NCI-H82 treated with DMSO at 0.1 percent for 48 hours (cell line): ENCODE results near the gene EFNA3.

ENCODE experiments used
- DNase-seq: peaks from one replicate; lab custom pipeline; 2025; ENCODE audit not compliant: unreplicated experiment; lab: John Stamatoyannopoulos, UW

The EFNA3 gene

GRCh38 chr1:155083052-155083541, 4.5 kb downstream of the EFNA3 start:
- DNase-seq: no peak

DNA sequence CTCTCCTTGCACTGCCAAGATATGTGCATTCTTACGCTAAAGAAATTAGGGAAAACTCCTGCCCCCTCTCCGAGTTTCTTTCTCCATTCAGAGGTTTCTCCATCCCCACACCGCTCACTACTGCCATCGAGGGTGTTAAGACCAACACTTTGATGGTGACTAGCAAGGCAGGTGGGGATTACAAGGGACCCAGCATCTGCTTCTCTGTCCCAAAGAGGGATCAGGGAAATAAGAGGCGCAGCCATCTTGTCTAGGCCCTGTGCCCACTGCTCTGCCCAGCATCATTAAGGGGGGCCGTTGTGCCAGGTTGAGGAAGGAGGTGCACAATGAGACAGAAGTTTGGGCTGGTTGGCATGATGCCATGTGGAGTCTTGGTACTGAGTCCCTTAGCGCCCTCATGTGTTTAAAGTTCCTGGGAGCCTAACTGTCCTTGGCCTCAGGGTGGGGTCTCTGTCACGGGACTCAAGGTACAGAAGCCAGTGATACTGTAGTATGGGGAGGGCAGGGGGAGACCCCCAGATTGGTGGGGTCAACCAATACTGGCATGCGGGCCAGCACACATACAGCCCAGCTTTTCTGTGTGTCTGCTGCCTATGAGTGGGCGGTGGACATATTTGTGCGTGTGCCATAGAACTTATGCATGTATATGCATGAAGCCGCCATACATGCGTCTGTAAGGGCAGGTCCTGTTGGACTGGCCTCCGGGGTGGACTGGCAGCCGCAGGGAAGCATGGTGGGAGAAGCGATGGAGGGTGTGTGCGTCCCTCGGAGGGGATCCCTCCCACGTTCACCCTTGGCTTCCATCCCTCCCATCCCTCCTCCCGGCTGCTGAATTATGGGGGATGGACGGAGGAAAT, 5.5 kb downstream of the EFNA3 start:
- no peak for DNase-seq

GRCh38 chr1:155084722-155085503, 6.3 kb downstream of the EFNA3 start:
- peak; percentile 97 for DNase-seq

DNA sequence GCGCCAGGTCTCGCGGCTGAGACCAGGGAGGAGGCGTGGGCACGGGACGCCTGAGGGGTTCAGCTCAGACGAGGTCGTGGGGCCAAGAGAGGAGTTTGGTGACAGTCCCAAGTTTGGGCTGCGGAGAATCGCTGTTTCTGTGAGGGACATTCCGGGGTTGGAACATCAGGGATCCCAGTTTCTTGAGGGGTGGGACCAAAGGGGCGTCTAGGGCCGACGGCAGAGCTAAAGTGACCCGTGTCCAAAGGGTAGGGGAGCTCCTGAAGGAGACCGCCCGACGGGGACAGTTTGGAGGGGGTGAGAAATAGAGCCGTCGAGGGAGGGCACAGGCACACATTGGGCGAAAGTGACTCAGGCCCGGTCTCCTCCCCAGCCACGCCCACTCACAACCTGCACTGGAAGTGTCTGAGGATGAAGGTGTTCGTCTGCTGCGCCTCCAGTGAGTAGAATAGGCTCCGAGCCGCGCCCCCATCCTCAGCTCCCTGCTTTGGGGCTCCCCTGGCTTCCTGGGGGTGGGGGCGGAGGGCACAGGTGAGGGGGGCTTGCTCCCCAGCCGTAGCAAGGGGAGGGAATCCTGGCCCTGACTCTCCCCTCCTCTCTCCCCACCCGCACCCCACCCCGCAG, 7.0 kb downstream of the EFNA3 start:
- no peak for DNase-seq

DNA sequence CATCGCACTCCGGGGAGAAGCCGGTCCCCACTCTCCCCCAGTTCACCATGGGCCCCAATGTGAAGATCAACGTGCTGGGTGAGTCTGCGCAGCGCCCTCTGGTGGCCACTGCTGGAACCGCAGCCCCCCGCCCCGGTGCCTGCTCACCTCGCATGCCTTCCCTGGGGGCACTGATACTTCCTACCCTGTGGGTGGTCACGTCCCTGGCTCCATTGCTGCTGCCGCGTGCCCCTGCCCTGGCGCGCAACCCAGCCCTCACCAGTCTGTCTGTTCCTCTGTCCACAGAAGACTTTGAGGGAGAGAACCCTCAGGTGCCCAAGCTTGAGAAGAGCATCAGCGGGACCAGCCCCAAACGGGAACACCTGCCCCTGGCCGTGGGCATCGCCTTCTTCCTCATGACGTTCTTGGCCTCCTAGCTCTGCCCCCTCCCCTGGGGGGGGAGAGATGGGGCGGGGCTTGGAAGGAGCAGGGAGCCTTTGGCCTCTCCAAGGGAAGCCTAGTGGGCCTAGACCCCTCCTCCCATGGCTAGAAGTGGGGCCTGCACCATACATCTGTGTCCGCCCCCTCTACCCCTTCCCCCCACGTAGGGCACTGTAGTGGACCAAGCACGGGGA, 7.6 kb downstream of the EFNA3 start:
- no peak for DNase-seq

DNA sequence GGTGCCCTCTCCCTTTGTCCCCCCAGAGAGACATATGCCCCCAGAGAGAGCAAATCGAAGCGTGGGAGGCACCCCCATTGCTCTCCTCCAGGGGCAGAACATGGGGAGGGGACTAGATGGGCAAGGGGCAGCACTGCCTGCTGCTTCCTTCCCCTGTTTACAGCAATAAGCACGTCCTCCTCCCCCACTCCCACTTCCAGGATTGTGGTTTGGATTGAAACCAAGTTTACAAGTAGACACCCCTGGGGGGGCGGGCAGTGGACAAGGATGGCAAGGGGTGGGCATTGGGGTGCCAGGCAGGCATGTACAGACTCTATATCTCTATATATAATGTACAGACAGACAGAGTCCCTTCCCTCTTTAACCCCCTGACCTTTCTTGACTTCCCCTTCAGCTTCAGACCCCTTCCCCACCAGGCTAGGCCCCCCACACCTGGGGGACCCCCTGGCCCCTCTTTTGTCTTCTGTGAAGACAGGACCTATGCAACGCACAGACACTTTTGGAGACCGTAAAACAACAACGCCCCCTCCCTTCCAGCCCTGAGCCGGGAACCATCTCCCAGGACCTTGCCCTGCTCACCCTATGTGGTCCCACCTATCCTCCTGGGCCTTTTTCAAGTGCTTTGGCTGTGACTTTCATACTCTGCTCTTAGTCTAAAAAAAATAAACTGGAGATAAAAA, 8.4 kb downstream of the EFNA3 start:
- no peak for DNase-seq

DNA sequence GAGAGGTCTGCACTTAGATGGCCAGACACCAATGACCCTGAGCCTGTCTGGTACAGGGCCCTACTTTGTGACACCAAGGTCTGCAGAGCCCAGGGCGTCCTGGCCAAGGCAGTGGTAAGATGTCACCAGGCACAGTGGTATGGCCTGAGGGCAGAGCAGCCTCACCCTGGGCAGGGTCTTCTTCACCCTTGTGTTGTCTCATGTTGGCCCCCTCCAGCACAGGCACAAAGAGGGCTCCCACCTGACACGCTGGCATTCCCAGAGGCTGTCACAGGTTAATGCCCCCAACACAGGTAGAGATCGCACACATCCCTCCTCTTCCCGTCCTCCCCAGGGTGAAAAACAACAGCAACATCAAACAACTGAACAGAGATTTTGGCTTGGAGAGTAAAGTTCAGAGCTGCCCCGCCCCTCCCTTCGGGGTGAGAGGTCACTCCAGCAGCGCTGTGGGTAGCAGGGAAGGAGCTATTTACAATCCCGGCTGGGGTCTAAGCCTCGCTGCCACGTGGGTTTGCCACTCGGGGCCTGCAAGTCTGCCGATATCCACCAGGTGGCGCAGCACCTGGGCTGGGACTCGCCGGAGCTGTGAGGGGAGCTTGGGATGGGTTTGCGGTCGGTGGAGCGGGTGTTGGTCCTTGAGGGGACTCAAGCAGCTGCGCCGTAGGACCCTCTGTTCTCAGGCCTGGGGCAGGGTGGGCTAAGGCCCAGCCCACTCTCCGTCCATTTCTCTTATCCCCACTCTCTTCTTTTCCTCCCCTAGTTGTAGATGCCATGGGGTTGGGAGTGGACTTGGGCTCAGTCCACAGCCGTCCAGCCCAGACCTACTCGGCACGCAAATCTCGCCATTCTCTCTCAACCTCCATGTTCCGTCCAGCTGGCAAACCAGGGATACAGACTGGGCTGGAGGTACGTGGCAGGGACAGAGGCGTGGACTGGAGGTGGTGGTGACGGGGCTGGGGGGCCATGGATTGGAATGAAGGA, 12.7 kb downstream of the EFNA3 start:
- peak; percentile 83 for DNase-seq

GRCh38 chr1:155092131-155092530, 13.5 kb downstream of the EFNA3 start:
- DNase-seq: no peak

DNA sequence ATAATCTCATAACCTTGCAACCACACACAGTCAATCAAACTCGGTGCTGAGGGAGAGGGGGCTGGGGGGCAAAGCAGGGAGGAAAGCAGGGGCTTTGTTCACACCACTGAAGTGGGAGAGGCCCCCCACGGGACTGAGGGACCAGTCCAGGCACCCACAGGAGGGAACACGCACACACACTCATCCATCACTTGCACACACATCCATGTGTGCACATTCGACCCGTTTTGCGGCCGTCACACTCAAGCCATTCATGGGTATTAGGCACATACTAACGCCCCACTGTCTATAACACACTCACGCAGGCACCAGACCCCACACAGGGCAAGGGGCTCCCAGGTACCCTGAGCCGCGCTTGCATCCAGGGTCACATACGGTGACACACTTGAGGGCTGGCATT, 14.0 kb downstream of the EFNA3 start:
- DNase-seq: no peak

DNA sequence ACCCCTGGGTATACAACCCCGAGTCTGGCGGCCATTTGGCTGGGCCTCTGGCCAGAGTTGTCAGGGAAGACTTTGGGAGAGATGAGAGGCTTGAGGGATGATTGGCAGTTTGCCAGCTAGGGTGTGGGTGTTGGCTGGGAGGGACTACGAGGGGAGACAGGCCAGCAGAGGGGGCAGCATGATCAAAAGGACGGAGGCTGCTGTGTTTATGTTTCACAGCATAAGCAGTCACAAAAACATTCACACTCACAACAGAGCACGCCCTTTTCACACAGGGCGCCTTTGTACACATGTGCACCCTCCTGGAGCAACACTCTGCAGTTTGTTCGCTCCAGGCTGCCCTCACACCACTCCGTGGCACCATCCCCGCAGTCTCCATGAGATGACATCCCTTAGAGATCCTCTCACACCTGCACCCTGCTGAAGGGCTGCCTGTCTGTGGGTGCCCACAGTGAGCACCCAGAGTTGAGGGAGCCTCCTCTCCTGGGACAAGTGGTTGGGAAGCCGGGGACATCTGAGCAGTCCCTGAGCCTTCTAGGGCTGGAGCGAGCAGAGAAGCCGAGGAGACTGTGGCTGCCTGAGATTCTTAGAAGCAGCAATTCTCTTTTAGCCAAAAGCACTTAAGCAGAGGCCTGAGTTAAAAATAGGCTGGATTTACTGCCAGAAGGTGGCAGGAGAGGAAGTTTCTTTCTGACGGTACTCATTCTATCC, 15.4 kb downstream of the EFNA3 start:
- peak; percentile 84 for DNase-seq

DNA sequence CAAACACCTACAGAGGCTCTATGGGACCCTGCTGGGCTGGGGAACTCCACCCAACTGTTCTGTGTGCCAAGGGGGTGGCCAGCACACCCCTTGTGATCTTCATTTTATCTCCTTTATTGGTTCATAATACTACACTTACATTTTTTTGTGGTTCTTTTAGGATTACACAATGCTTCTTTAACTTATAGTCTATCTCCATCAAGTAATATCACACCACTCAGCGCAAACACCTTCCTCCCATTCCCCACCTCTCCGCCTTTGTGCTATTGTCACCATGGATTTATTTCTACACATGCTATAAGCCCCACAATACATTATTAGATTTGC, 15.9 kb downstream of the EFNA3 start:
- DNase-seq: no peak

GRCh38 chr1:155099331-155099730, 20.7 kb downstream of the EFNA3 start:
- DNase-seq: no peak

DNA sequence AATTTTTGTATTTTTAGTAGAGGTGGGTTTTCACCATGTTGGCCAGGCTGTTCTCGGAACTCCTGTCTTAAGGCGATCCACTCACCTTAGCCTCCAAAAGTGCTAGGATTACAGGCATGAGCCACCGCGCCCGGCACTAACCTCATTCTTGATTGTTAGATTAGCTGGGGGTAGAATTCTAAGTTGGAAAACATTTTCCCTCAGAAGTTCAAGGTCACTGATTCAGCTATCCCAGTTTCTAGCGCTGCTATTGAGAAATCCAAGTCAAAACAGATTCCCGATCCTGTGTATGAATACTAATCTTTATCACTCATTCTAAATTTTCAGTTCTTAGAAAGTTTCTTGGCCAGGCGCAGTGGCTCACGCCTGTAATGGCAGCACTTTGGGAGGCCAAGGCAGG, 24.7 kb downstream of the EFNA3 start:
- DNase-seq: no peak

- DNase-seq: no peak
These were observed 26.2 kb downstream of the EFNA3 start for GRCh38 chr1:155104605-155105534.

DNA sequence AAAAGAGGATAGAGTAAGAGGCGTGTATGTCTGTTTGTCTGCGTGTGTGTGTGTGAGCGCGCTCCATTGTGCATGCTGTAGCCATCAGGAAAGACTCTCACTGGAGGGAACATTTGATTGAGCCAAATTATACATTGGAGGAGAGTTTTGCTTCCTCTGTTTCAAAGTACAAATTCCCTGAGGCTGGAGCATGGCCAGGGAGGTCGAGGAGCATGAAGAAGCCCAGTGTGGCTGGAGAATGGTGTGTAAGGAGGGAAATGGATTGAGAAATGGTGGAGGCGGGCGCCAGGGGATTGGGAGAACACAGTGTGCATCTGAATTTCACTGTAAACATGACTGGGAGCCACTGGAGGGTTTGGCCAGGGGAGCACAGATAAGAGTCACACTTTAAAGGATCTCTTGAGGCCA, 27.0 kb downstream of the EFNA3 start:
- no peak for DNase-seq

DNA sequence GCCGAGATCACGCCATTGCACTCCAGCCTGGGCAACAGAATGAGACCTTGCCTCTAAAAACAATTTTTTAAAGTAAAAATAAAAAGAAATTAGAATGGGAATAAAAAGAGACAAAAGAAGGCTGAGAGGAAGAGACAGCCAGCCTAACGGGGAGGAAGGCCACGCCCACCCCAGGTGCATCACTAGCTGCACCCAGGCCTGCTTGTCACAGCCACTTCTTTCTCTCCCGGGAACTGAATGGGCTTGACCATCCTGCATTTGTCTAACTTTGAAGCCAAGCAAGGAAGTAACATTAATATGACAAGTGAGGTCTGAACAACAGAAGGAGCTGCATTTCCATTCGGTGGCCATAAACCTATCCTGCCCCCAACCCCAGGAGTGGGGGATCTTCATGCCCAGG, 28.2 kb downstream of the EFNA3 start:
- DNase-seq: no peak

DNA sequence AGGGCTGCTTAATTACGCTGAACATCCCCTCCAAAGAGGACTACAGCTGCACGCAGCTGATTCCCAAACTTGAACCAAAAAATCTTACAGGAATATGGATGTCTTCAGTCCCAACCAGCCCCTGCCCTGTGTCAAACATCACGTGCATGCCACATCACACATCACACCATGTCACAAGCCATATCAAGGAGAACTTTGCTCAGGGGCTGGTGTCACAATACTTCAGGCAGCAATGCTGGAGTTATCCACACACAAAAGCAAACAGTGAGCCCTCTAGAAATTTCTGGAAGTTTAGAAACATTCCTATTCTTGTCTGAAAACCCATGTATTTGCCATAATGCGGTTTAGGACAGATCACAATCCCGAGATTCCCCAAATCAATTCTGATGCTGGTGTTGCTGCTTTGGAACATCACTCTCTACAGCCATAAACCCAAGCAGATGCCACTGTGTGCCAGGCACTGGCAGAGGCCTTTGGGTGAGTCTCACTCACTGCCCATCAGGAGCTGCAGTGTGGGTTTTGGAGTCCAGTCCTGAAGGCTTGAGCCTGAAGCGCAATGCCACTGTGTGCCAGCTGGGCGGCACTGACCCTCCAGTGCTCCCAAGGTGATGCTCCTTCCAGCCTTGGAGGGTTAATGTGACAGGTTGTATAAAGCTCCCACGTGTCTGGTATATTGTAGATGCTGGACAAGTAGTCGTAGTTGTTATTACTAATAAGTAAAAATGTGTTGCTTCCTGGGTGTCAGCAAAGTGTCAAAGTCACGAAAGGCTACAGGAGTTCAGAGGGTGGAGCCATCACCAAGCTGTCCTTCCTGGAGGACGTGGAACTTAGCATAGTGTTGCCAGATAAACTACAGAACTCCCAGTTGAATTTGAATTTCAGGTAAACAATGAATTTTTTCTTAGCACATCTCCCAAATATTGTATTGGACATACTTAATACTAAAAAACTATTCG, 28.9 kb downstream of the EFNA3 start:
- DNase-seq: no peak
